Stimulated activated CD4-positive, alpha-beta T cell treated with anti-CD3 and anti-CD28 coated beads, Interleukin-15, amount 100 ng/mL, for 24 hours (primary cell): ENCODE measurements around the gene INO80B.
A peak's percentile ranks its signal among the peaks of the same experiment; 100 is the strongest.
"Not testable (repeated sequence)": the region's sequence is repeated elsewhere in the genome, so short reads cannot be mapped to it uniquely, and the experiment has no call there.

Experiments
- DNase-seq: peaks from one replicate; pipeline ENCODE4 v3.0.0-alpha.2; 2020

The INO80B gene

GRCh38 chr2:74450570-74451190 is 4.2 kb upstream of the INO80B start:
- DNase-seq: no peak

GRCh38 chr2:74457129-74457548 is 2.3 kb downstream of the INO80B start:
- no peak for DNase-seq

DNA sequence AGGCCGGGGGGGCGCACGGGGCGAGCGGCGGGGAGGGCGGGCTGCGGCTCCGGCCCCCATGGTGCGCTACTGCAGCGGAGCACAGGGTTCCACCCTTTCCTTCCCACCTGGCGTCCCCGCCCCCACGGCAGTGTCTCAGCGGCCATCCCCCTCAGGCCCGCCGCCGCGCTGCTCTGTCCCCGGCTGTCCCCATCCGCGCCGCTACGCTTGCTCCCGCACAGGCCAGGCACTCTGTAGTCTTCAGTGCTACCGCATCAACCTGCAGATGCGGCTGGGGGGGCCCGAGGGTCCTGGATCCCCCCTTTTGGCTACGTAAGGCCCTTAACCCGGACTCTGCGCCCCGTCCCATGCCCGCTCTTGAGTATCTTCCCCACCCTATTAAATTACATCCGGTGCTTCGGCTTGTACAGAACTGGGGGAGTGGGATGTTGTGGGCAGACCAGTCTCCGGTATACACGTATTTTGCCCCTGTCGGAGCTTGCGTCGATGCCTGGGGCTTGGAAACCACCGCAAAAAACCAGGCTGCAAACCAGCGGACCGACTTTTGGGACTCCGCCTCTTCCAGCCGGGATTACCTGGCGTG is 2.8 kb downstream of the INO80B start:
- peak; percentile 89 for DNase-seq

- peak; percentile 99 for DNase-seq
These were observed 3.4 kb downstream of the INO80B start, which contains the start of gene WBP1 for GRCh38 chr2:74458132-74458937. Gene WBP1 (plus strand): TSS chr2:74458438. CDS start chr2:74458603, 165 bp downstream.

DNA sequence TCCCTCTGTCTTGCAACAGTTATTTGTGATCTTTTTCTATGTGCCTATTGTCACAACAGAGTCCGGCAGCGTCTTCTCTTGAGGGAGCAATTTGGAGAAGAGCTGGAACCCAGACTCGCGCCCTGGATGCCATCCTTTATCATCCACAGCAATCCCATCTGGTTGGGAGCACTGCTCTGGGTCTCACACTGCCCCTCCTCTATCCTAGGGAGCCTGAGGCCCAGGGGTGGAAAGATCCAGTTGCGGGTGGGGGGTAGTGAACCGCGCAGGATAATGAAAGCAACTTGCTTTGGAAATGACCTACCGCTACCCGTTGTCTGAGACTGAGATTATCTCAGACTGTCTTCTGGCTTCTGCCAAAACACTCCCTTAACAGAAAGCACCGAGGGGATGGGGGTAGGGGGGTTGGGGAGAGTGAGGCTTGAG is 4.1 kb downstream of the INO80B start:
- peak; percentile 27 for DNase-seq

DNA sequence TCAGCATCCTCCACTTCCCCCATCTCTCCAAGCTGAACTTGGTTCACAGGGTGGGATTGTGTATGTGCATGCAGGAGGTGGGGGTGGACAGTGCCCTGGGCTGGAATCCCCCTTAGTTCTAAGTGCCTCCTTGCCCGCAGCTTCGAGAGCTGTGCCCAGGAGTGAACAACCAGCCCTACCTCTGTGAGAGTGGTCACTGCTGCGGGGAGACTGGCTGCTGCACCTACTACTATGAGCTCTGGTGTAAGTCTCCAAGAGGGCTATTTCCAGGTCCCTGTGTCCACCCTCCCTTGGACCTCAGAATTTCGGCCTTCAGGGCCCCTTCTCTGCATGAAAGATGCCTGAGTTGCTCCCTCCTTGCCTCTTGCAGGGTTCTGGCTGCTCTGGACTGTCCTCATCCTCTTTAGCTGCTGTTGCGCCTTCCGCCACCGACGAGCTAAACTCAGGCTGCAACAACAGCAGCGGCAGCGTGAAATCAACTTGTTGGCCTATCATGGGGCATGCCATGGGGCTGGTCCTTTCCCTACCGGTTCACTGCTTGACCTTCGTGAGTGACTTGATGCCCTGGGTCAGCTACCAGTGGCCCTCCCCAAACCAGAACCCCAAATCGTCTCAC is 4.7 kb downstream of the INO80B start:
- peak; percentile 17 for DNase-seq

DNA sequence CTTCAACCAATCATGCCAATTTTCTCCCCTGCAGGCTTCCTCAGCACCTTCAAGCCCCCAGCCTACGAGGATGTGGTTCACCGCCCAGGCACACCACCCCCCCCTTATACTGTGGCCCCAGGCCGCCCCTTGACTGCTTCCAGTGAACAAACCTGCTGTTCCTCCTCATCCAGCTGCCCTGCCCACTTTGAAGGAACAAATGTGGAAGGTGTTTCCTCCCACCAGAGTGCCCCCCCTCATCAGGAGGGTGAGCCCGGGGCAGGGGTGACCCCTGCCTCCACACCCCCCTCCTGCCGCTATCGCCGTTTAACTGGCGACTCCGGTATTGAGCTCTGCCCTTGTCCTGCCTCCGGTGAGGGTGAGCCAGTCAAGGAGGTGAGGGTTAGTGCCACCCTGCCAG is 5.3 kb downstream of the INO80B start:
- DNase-seq: peak; percentile 18

DNA sequence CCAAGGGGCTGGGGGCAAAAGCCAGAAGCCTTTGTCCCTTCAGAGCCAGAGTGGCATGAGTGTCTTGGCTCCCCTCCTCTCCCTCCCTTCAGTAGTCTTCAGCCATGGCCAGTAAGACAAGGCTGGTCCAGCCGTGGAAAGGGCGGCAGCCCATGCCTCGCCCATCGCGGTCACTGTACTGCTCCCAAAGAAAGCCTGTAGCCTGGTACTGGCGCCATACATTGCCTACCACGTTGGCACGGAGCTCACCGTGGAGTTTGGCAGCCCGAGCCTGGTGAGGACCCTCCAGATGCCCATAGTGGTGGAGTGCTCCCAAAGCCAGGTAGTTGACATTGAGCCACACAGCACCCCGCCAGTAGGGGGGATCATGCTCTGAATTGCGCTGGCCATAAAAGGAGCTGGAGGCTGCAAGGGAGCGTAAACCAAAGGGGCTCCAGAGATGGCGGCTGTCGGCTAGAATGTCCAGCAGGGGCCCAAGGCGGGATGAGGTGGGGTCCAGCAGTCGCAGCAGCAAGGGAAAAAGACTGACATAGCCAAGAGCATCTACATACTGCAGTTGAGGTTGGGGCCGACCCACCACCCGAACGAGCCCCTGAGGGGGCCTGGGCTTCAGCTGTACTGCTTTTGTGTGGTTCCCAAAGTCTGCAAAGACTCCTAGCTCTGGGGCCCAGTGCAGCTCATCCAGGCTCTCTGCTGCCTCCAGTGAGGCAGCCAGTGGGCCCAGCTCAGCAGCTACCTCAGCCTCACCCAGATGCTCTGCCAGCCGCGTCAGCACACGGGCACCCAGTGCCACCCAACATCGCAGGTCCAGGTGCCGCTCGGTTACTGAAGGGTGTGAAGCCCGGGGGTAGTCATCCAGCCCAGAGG is 6.5 kb downstream of the INO80B start:
- peak; percentile 27 for DNase-seq

GRCh38 chr2:74462054-74462785 is 7.3 kb downstream of the INO80B start:
- DNase-seq: no peak

DNA sequence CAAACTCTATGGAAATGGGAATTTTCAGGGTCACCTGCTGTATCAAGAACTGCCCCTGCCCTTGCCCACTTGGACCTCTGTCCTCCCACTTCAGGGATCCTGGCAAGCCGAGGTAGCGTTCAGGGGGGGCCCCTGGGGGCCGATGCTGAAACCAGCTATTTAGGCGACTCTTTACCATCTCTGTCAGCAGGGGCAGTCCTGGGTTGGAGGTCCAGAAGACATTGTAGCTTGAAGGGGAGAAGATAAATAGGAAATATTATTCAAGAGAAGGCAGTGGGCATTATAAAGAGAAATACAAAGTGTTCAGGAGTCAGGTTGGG is 7.9 kb downstream of the INO80B start:
- DNase-seq: no peak

GRCh38 chr2:74464406-74464805 is 9.5 kb downstream of the INO80B start:
- DNase-seq: no peak

- DNase-seq: not testable (repeated sequence)
These were observed 15.9 kb downstream of the INO80B start for GRCh38 chr2:74470742-74471141.

GRCh38 chr2:74471332-74472065 is 16.6 kb downstream of the INO80B start:
- DNase-seq: no peak

DNA sequence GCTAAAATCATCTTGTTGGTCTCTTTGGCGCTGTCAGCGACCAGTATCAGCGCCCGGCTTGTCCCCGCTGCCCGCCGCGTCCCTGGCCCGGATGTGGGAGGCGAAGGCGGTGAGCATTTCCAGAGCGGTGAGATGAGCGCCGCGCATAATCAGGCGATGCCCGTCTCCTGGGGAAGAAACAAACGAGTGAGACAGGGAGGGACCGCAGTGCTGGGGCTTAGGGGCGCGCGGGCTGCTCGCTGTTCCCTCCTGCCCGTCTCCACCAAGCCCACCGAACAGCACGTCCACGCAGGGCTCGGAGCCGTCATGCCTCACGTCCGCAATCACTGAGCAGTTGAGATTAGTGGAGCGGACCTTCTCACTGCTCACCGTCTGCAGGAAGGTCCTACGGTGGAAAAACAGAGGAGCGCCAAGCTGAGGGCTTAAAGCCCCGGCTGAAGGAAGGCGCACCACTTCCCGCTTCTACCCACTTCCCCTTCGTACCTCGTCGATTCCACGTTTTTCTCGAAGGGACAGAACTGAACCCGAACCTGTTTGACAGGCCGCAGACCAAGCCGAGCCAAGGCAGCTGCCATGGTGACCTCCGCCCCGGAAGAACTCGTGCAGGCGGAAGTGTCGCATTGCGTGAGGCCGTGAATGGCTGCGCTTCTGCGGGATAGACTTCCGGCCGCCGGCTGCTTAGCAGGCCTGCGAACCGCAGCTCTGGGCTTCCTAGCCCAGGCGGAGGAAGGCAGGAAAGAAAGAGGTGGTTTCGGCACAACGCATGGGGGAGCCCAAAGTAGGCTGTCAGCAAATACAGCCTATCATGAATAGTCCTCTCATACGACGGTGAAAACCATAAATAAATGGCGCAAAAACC is 17.4 kb downstream of the INO80B start, which contains the start of gene MRPL53:
Gene MRPL53 (minus strand): TSS at position 595 of the 859 bp plus-strand sequence. CDS start 20 bp downstream, at position 575.
- DNase-seq: peak; percentile 97

GRCh38 chr2:74472945-74473258 is 18.0 kb downstream of the INO80B start:
- no peak for DNase-seq

DNA sequence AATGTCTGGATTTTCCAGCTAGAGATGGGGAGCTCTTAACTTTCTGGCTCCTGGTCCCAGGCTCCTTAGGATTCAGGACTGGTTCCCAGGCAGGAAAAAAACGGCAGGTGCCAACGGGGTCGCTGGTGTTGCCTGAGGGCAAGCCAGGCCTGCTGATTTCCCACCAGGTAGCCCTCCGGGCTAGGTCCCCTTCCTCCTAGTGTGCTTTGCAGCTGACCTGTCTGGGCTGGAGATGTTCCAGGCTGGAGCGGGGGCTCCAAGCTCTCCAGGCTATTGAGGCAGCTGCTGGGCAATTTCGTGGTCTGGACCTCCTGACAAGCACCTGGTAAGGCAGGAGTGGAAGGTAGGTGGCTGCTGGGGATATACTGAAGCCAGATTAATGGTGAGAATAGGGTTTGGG is 19.6 kb downstream of the INO80B start:
- DNase-seq: no peak

DNA sequence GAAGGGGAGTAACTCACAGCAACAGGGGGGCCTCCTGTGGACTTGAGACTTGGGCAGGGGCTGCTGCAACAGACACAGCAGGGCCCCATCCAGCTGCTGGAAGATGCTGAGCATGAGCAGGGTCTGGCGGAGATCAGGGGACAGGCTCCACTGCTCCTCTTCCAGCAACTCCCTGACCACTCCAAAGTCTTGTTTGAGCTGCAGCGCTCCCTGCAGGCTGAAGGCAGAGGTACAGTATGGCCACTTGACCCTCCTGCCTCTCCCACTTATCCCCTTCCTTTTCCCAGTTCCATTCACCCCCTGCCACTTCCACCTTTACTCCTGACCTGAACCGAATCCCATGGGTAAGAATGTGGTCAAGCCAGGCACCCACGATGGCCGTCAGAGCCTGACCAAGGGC is 20.0 kb downstream of the INO80B start:
- no peak for DNase-seq

GRCh38 chr2:74481431-74481830 is 26.5 kb downstream of the INO80B start:
- DNase-seq: no peak

DNA sequence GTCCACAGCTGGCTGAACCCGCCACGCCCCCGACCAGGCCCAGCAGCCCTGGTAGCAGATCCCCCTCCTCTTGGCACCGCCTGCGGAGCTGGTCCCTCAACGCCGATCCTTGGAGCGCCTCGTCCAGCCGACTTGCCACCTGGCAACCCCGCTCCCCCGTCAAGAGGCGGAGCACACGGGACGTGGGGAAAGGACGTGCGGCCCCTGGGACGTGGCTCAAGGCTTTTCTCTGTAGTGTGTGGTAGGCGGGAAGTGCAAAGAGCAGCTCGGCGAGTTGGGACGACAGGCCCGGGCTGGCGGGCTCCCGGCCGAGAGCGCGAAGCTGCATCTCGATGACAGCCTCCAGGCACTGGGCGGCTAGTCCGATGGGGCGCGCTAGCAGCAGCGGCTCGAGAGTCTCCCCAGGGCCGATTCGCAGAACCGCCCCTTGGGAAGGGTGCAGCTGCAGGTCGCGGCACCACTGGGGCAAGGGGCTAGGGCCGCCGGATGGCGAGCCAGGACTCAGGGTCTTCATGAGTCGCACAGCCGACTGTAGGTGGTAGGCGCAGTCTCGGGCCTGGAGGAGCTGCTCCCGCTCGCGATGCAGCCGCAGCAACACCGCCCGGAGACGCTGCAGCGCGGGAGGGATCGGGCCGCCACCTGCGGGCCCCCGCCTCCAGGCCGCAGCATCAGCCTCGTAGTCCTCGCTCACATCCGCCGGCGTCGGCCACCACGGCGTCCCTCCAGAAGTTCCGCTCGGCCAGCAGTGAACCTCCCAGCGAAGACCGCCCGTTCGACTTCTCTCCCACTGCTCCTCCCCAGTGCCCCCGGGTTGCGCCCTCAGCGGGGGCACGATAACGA is 27.3 kb downstream of the INO80B start:
- DNase-seq: peak; percentile 69
